Activated CD4-positive, alpha-beta T cell treated with anti-CD3 and anti-CD28 coated beads, Interleukin-2, Interleukin-4, amounts not matched to agents 100 ng/mL and 50 ng/mL, durations not matched to agents 16 hours and 8 hours (primary cell): Measurements from ENCODE around the gene SMAD5.
A peak's percentile ranks its signal among the peaks of the same experiment; 100 is the strongest.

Experiments used
- DNase-seq: peaks from one replicate; pipeline ENCODE4 v3.0.0-alpha.2; 2020; ENCODE audit warnings: low spot score

SMAD5 gene

GRCh38 chr5:136197462-136198142 is 65.0 kb downstream of the SMAD5 start:
- no peak for DNase-seq

GRCh38 chr5:136198453-136198852 is 65.8 kb downstream of the SMAD5 start:
- no peak for DNase-seq

- DNase-seq, result no peak
Measured at GRCh38 chr5:136199408-136199807, 66.8 kb downstream of the SMAD5 start.

GRCh38 chr5:136200130-136200529 is 67.5 kb downstream of the SMAD5 start:
- no peak for DNase-seq

- DNase-seq, result no peak
Measured at GRCh38 chr5:136200761-136201160, 68.1 kb downstream of the SMAD5 start.

- no peak for DNase-seq
Measured at GRCh38 chr5:136201870-136202269, 69.2 kb downstream of the SMAD5 start.

GRCh38 chr5:136202469-136203205 is 70.0 kb downstream of the SMAD5 start:
- no peak for DNase-seq

GRCh38 chr5:136203303-136203922 is 70.8 kb downstream of the SMAD5 start:
- DNase-seq, result no peak

GRCh38 chr5:136205061-136205702 is 72.5 kb downstream of the SMAD5 start:
- DNase-seq, result no peak

- no peak for DNase-seq
Measured at GRCh38 chr5:136205941-136206340, 73.3 kb downstream of the SMAD5 start.

- DNase-seq, result no peak
Measured at GRCh38 chr5:136206361-136206760, 73.7 kb downstream of the SMAD5 start.

GRCh38 chr5:136207631-136208030 is 75.0 kb downstream of the SMAD5 start:
- DNase-seq, result no peak

- DNase-seq, result no peak
Measured at GRCh38 chr5:136208916-136209315, 76.3 kb downstream of the SMAD5 start.

- no peak for DNase-seq
Measured at GRCh38 chr5:136209346-136209910, 76.8 kb downstream of the SMAD5 start.

GRCh38 chr5:136210259-136210658 is 77.6 kb downstream of the SMAD5 start:
- no peak for DNase-seq

GRCh38 chr5:136211282-136212040 is 78.8 kb downstream of the SMAD5 start:
- DNase-seq, result no peak

GRCh38 chr5:136212252-136212721 is 79.6 kb downstream of the SMAD5 start:
- DNase-seq, result peak; percentile 42

- DNase-seq, result no peak
Measured at GRCh38 chr5:136213919-136214493, 81.4 kb downstream of the SMAD5 start.

GRCh38 chr5:136215812-136216211 is 83.2 kb downstream of the SMAD5 start:
- no peak for DNase-seq

- DNase-seq, result no peak
Measured at GRCh38 chr5:136216230-136216629, 83.6 kb downstream of the SMAD5 start.

- DNase-seq, result no peak
Measured at GRCh38 chr5:136221340-136221739, 88.7 kb downstream of the SMAD5 start.
